ENCODE results near the gene ERBB4. TPM values are rescaled to one million over a fixed set of nuclear protein-coding genes. Genes with fewer than 3 reads are reported as not detected.

The ERBB4 gene
- total and polyA plus RNA-seq, 2 of the 8 experiments (the other 6 are each of a cell fraction or from before 2014, with no cell fraction given): 0.34 to 1.3 TPM

DNA sequence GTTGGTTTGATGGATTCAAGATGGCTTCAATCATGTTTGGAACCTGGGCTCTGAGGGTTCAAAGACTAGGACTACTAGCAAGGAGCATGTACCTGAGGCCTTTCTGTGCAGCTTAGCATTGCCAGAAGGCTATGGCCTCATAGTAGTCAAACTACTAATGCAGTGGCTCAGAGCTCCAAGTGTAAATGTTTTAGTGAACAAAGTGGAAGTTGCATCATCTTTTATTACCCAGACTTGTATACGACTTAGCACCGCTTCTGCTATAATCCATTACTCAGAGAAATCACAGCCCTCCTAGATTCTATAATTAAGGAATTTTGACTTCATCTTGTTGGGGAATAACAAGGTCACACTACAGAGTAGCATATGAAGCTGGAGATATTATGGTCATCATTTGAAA lies 210.5 kb downstream of the ERBB4 start:
- H4K20me1 ChIP-seq (replicated peaks in 1 of 2; ENCODE audit: control insufficient read depth in 1 of 2, insufficient read depth in 2 of 2, low read length in 2 of 2): no peaks in the 10 kb centered on the region
- H3K4me1 ChIP-seq (replicated peaks in 1 of 4; ENCODE audit: control insufficient read depth in 3 of 4, insufficient read depth in 4 of 4, low read length in 3 of 4): no peaks in the 10 kb centered on the region
- DNase-seq (ENCODE audit: low read depth in 1 of 2, low spot score in 2 of 2) (no peak), FAIRE-seq (no peak)
- no peak overlapping the region for H3K4me2 ChIP-seq (ENCODE audit: insufficient read depth in 1 of 2, low read depth in 2 of 2, low read length in 2 of 2)
- no peaks in the 10 kb centered on the region for H3K23me2 ChIP-seq (ENCODE audit: low read depth, low read length)
- H3K14ac ChIP-seq (ENCODE audit: insufficient read length): no peak overlapping the region
- H4K8ac ChIP-seq (ENCODE audit: extremely low read depth, insufficient read depth, low read length): no peak overlapping the region
- H3K4me3 ChIP-seq (ENCODE audit: extremely low read depth in 1 of 4, insufficient read depth in 2 of 4, low read depth in 3 of 4, low read length in 4 of 4): no peak overlapping the region
- H2BK20ac ChIP-seq (ENCODE audit: low read length): no peak overlapping the region
- H4K5ac ChIP-seq (ENCODE audit: insufficient read length, low read depth, low read length): no peak overlapping the region
- H3K79me1 ChIP-seq (ENCODE audit: low read depth, low read length): no peaks in the 10 kb centered on the region
- no peak overlapping the region for H3K56ac ChIP-seq (replicated peaks; ENCODE audit: insufficient read length, low read depth, low read length)
- no peak overlapping the region for H2AFZ ChIP-seq (ENCODE audit: low read length)
- ChIA-PET CTCF (ENCODE audit: partially characterized antibody) (no interaction called here), POLR2A (ENCODE audit: partially characterized antibody) (no interaction called here)
- no peak overlapping the region for H4K91ac ChIP-seq (replicated peaks; ENCODE audit: insufficient read length, low read length)
- no peak overlapping the region for H2BK120ac ChIP-seq (replicated peaks; ENCODE audit: low read depth, low read length)
- H2BK12ac ChIP-seq (ENCODE audit: low read depth, low read length): no peak overlapping the region
- H3K79me2 ChIP-seq (ENCODE audit: control insufficient read depth in 1 of 2, insufficient read depth in 2 of 2, low read length in 2 of 2): no peaks in the 10 kb centered on the region
- H2BK15ac ChIP-seq (ENCODE audit: low read length): no peak overlapping the region
- H3K27me3 ChIP-seq (replicated peaks in 1 of 4; ENCODE audit: control insufficient read depth in 3 of 4, extremely low read depth in 1 of 4, insufficient read depth in 3 of 4, low read length in 3 of 4): no peaks in the 10 kb centered on the region
- no peak overlapping the region for H3K27ac ChIP-seq (ENCODE audit: low read depth, low read length)
- H2BK5ac ChIP-seq (ENCODE audit: low read depth, low read length): no peak overlapping the region
- no peaks in the 10 kb centered on the region for H3K36me3 ChIP-seq (ENCODE audit: control insufficient read depth in 2 of 4, insufficient read depth in 4 of 4, low read length in 3 of 4)
- no peak overlapping the region for H2AK5ac ChIP-seq (ENCODE audit: low read depth, low read length)
- H3K9me3 ChIP-seq (ENCODE audit: insufficient read depth in 2 of 2, low read depth in 1 of 2, low read length in 1 of 2): no peaks in the 10 kb centered on the region
- no peak overlapping the region for H3K9ac ChIP-seq (replicated peaks in 1 of 4; ENCODE audit: extremely low read depth in 1 of 4, low read depth in 3 of 4, low read length in 3 of 4)
- no peak overlapping the region for H3K23ac ChIP-seq (ENCODE audit: insufficient read length)
- H3K4ac ChIP-seq (replicated peaks; ENCODE audit: insufficient read length, low read depth, low read length): no peak overlapping the region
- WGBS, 2 experiments (ENCODE audit: extremely low coverage in 1 of 2, insufficient coverage in 1 of 2, insufficient read length in 1 of 2, insufficient replicate concordance in 2 of 2, low coverage in 1 of 2, low lambda C conversion rate in 2 of 2, missing lambda C conversion rate in 1 of 2): 96% methylated on average over 2 of the region's 2 CpGs; no CpG with 5 or more reads in 1 of the 2 experiments
- no peak overlapping the region for H3K18ac ChIP-seq (ENCODE audit: extremely low read depth, low read length)
- TF ChIP-seq GTF2F1 (IDR thresholded peaks at IDR 0.05; ENCODE audit: borderline replicate concordance, low read depth, low read length) (no peak), RNF2 (IDR thresholded peaks at IDR 0.05; ENCODE audit: borderline replicate concordance, low read depth, low read length, missing control alignments, poor library complexity, severe bottlenecking) (no peak), TBP (IDR thresholded peaks at IDR 0.05; ENCODE audit: low read depth, low read length) (no peak), SP1 (IDR thresholded peaks at IDR 0.05; ENCODE audit: low read depth, low read length) (no peak), ASH2L (IDR thresholded peaks at IDR 0.05; ENCODE audit: low read length) (no peak), SIN3A (conservative IDR thresholded peaks at IDR 0.05 in 1 of 2, IDR thresholded peaks at IDR 0.05 in 1 of 2; ENCODE audit: low read depth in 1 of 2, low read length in 2 of 2) (no peak)
- TF ChIP-seq, protein P1, sequence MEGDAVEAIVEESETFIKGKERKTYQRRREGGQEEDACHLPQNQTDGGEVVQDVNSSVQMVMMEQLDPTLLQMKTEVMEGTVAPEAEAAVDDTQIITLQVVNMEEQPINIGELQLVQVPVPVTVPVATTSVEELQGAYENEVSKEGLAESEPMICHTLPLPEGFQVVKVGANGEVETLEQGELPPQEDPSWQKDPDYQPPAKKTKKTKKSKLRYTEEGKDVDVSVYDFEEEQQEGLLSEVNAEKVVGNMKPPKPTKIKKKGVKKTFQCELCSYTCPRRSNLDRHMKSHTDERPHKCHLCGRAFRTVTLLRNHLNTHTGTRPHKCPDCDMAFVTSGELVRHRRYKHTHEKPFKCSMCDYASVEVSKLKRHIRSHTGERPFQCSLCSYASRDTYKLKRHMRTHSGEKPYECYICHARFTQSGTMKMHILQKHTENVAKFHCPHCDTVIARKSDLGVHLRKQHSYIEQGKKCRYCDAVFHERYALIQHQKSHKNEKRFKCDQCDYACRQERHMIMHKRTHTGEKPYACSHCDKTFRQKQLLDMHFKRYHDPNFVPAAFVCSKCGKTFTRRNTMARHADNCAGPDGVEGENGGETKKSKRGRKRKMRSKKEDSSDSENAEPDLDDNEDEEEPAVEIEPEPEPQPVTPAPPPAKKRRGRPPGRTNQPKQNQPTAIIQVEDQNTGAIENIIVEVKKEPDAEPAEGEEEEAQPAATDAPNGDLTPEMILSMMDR (IDR thresholded peaks at IDR 0.05; ENCODE audit: control extremely low read depth in 1 of 3, insufficient read depth in 1 of 3, low read depth in 1 of 3, low read length in 3 of 3): no peak
